GM12892 (cell line): Measurements from ENCODE around the gene CRYL1.

Experiments
- POLR2A ChIP-seq: IDR thresholded peaks from 2 replicates; pipeline ENCODE4 v1.6.1; 2011; ENCODE audit warnings: low read depth, low read length, control low read depth
- POLR2AphosphoS5 ChIP-seq: IDR thresholded peaks from 2 replicates; pipeline ENCODE4 v1.6.1; 2011; ENCODE audit warnings: low read depth, low read length, control low read depth
- TAF1 ChIP-seq: IDR thresholded peaks from 2 replicates; pipeline ENCODE4 v1.6.1; 2011; ENCODE audit warnings: low read depth, mild to moderate bottlenecking, control low read depth, low read length, borderline replicate concordance

GRCh38 chr13:20397896-20398295 lies 127.8 kb downstream of the CRYL1 start:
- TF ChIP-seq POLR2A (no peak), POLR2AphosphoS5 (no peak), TAF1 (no peak)
